Colonic mucosa (tissue), 4 donors: ENCODE results near the gene MRTFA. TPM values are rescaled to one million over a fixed set of nuclear protein-coding genes. Genes with fewer than 3 reads are reported as not detected.

Experiments used
- DNase-seq: peaks from one replicate; pipeline ENCODE4 v3.0.0-alpha.2; 2020
- H3K27ac ChIP-seq: fragments of 200-600 bp; one replicate; pipeline ENCODE4 v1.8.0; 2021
- H3K27me3 ChIP-seq: fragments of 200-600 bp; one replicate; pipeline ENCODE4 v1.8.0; 2021
- H3K36me3 ChIP-seq: fragments of 200-600 bp; one replicate; pipeline ENCODE4 v1.8.0; 2021
- H3K4me1 ChIP-seq: fragments of 200-600 bp; one replicate; pipeline ENCODE4 v1.8.0; 2021; ENCODE audit warnings: mild to moderate bottlenecking
- H3K4me3 ChIP-seq: fragments of 200-600 bp; one replicate; pipeline ENCODE4 v1.8.0; 2021
- H3K9ac ChIP-seq, 2 donors: one replicate each; pipeline ENCODE4 v1.7.0; 2013; ENCODE audit warnings: control low read depth in 2 of 2, low read depth in 2 of 2, low read length in 2 of 2
- H3K9me3 ChIP-seq: fragments of 200-600 bp; one replicate; pipeline ENCODE4 v1.8.0; 2021
- CTCF ChIP-seq: fragments of 200-600 bp; IDR thresholded peaks from one replicate; pipeline ENCODE4 v1.8.0; 2022; ENCODE audit warnings: antibody characterized with exemption, mild to moderate bottlenecking
- intact Hi-C: fragments of 100-400 bp; cut with DNase I; formaldehyde crosslinking; loops from one replicate; pipeline ENCODE4 v1.14.1; 2022
- total RNA-seq, 2 donors: library from RNA; stranded (reverse); fragmentation: NEBNext Ultra II Directional in 1 of 2; extraction: Animal tissue kit (Norgen Biotek cat#: 25700) in 1 of 2; gene quantifications; one replicate each; pipeline ENCODE4 v1.2.1, GENCODE V29; 2021
- donor health status: healthy.
- donor health status: DM: no; HTN: no; CAD: no.
- donor health status: DM: no; HTN: no; CAD: no.

The MRTFA gene
- total RNA-seq, 2 donors from 2014 or later: 31.9 to 35.6 TPM

- TF ChIP-seq CTCF: no peak
- H3K9me3 ChIP-seq: no peaks in the 10 kb centered on the region
- intact Hi-C loops: no loop called here
- no peak for DNase-seq
- H3K4me3 ChIP-seq: no peak overlapping the region
- H3K36me3 ChIP-seq: peaks cover 27% of the 10 kb centered on the region
- H3K9ac ChIP-seq: no peak overlapping the region
- H3K4me1 ChIP-seq: no peaks in the 10 kb centered on the region
- no peak overlapping the region for H3K27ac ChIP-seq
- H3K27me3 ChIP-seq: no peaks in the 10 kb centered on the region
Observed at GRCh38 chr22:40414311-40414710, 222.2 kb downstream of the MRTFA start.

GRCh38 chr22:40413873-40414272 is 222.6 kb downstream of the MRTFA start:
- intact Hi-C loops: no loop called here
- Histone ChIP-seq H3K4me3 (no peak overlapping the region), H3K27me3 (no peaks in the 10 kb centered on the region), H3K36me3 (peaks cover 24% of the 10 kb centered on the region), H3K9me3 (no peaks in the 10 kb centered on the region), H3K4me1 (no peaks in the 10 kb centered on the region), H3K9ac (no peak overlapping the region), H3K27ac (no peak overlapping the region)
- DNase-seq: no peak
- no peak for TF ChIP-seq CTCF

GRCh38 chr22:40412441-40412840 is 224.1 kb downstream of the MRTFA start:
- no peak for TF ChIP-seq CTCF
- no peaks in the 10 kb centered on the region for H3K4me1 ChIP-seq
- peaks cover 22% of the 10 kb centered on the region for H3K36me3 ChIP-seq
- no peak overlapping the region for H3K27ac ChIP-seq
- no peaks in the 10 kb centered on the region for H3K27me3 ChIP-seq
- DNase-seq: no peak
- H3K9ac ChIP-seq: no peak overlapping the region
- no peaks in the 10 kb centered on the region for H3K9me3 ChIP-seq
- intact Hi-C loops: no loop called here
- no peak overlapping the region for H3K4me3 ChIP-seq

- DNase-seq: no peak
- H3K4me3 ChIP-seq: no peak overlapping the region
- H3K9me3 ChIP-seq: no peaks in the 10 kb centered on the region
- no peak overlapping the region for H3K9ac ChIP-seq
- TF ChIP-seq CTCF: no peak
- intact Hi-C loops: no loop called here
- peaks cover 31% of the 10 kb centered on the region for H3K36me3 ChIP-seq
- no peaks in the 10 kb centered on the region for H3K4me1 ChIP-seq
- H3K27me3 ChIP-seq: no peaks in the 10 kb centered on the region
- no peak overlapping the region for H3K27ac ChIP-seq
Observed at GRCh38 chr22:40411506-40411861, 225.0 kb downstream of the MRTFA start.

- DNase-seq: no peak
- intact Hi-C loops: no loop called here
- TF ChIP-seq CTCF: no peak
- Histone ChIP-seq H3K4me1 (no peaks in the 10 kb centered on the region), H3K27ac (no peak overlapping the region), H3K27me3 (no peaks in the 10 kb centered on the region), H3K9ac (no peak overlapping the region), H3K9me3 (no peaks in the 10 kb centered on the region), H3K4me3 (no peak overlapping the region), H3K36me3 (peaks cover 37% of the 10 kb centered on the region)
Observed at GRCh38 chr22:40410731-40411505, 225.6 kb downstream of the MRTFA start.
